ENCODE measurements around the gene OR2AT4.
"Not testable (repeated sequence)": the region's sequence is repeated elsewhere in the genome, so short reads cannot be mapped to it uniquely, and the experiment has no call there.

The OR2AT4 gene

GRCh38 chr11:75118577-75118976, 21.9 kb upstream of the OR2AT4 start:
- H3K4me3 ChIP-seq (ENCODE audit: low read length), result no peak overlapping the region
- no peak for DNase-seq (ENCODE audit: low read depth)
- TF ChIP-seq CTCF (conservative IDR thresholded peaks at IDR 0.05; ENCODE audit: low read depth, low read length), result no peak

- DNase-seq (ENCODE audit: low read depth), result no peak
- H3K4me3 ChIP-seq (ENCODE audit: low read length), result no peak overlapping the region
- no peak for TF ChIP-seq CTCF (conservative IDR thresholded peaks at IDR 0.05; ENCODE audit: low read depth, low read length)
Measured at GRCh38 chr11:75114465-75114864, 17.8 kb upstream of the OR2AT4 start.

GRCh38 chr11:75113030-75113429, 16.4 kb upstream of the OR2AT4 start:
- H3K4me3 ChIP-seq (ENCODE audit: low read length), result no peak overlapping the region
- DNase-seq (ENCODE audit: low read depth), result no peak
- TF ChIP-seq CTCF (conservative IDR thresholded peaks at IDR 0.05; ENCODE audit: low read depth, low read length), result no peak

GRCh38 chr11:75112200-75112599, 15.5 kb upstream of the OR2AT4 start:
- no peak for TF ChIP-seq CTCF (conservative IDR thresholded peaks at IDR 0.05; ENCODE audit: low read depth, low read length)
- H3K4me3 ChIP-seq (ENCODE audit: low read length), result no peak overlapping the region
- no peak for DNase-seq (ENCODE audit: low read depth)

GRCh38 chr11:75107187-75107586, 10.5 kb upstream of the OR2AT4 start:
- DNase-seq (ENCODE audit: low read depth), result no peak
- H3K4me3 ChIP-seq (ENCODE audit: low read length), result no peak overlapping the region
- TF ChIP-seq CTCF (conservative IDR thresholded peaks at IDR 0.05; ENCODE audit: low read depth, low read length), result no peak

- H3K4me3 ChIP-seq (ENCODE audit: low read length); DNase-seq (ENCODE audit: low read depth): not testable (repeated sequence)
Measured at GRCh38 chr11:75105967-75106681, 9.4 kb upstream of the OR2AT4 start.

- TF ChIP-seq CTCF (conservative IDR thresholded peaks at IDR 0.05; ENCODE audit: low read depth, low read length), result no peak
- DNase-seq (ENCODE audit: low read depth), result no peak
Measured at GRCh38 chr11:75105462-75105925, 8.8 kb upstream of the OR2AT4 start.

More at GRCh38 chr11:75105462-75105925, 8.8 kb upstream of the OR2AT4 start:
- H3K4me3 ChIP-seq (ENCODE audit: low read length), result no peak overlapping the region
